T-cell (primary cell): ENCODE results near the gene PPP4C. TPM values are rescaled to one million over a fixed set of nuclear protein-coding genes. Genes with fewer than 3 reads are reported as not detected.
A peak's percentile ranks its signal among the peaks of the same experiment; 100 is the strongest.

ENCODE experiments used
- ATAC-seq, 4 experiments: fragments of 200-7000 bp in 3 of 4; fragments of 150-1000 bp in 1 of 4; cut with Tn5 transposase; replicated peaks in 1 of 4; 1 replicate in 3 of 4; 2 replicates in 1 of 4; pipeline ENCODE4 v1.10.0; 2021; ENCODE audit warnings: moderate library complexity in 3 of 4, mild to moderate bottlenecking in 2 of 4, moderate number of reproducible peaks in 1 of 4
- CTCF ChIA-PET, 2 donors: fragments of 300-600 bp; sonication (Branson Sonifier 250); formaldehyde crosslinking; loops; one replicate each; lab custom pipeline; 2022; ENCODE audit warnings: antibody characterized with exemption in 2 of 2; lab: Charles Lee
- POLR2A ChIA-PET, 2 donors: fragments of 300-600 bp; sonication (Branson Sonifier 250); formaldehyde crosslinking; loops; one replicate each; lab custom pipeline; 2022; ENCODE audit warnings: antibody characterized with exemption in 2 of 2; lab: Charles Lee
- DNase-seq, 35 experiments: peaks; one replicate each; pipeline versions ENCODE4 v3.0.0 to v3.0.0-alpha.2; 2013 to 2023
- H3K27ac ChIP-seq: one replicate; pipeline ENCODE4 v1.5.1; 2013; ENCODE audit warnings: low read length
- H3K27me3 ChIP-seq, 2 experiments: replicated peaks in 1 of 2; 1 replicate in 1 of 2; 2 replicates in 1 of 2; pipeline versions ENCODE4 v1.6.1 to v1.7.0; 2013; ENCODE audit warnings: low read length in 1 of 2, mixed read lengths in 1 of 2; ENCODE audit not compliant: control insufficient read depth in 2 of 2, insufficient read depth in 2 of 2; ENCODE audit errors: extremely low read depth in 1 of 2
- H3K36me3 ChIP-seq, 2 donors: 1 replicate in 1 of 2; 2 replicates in 1 of 2; pipeline versions ENCODE4 v1.6.1 to v1.7.0; 2013; ENCODE audit warnings: low read length in 1 of 2; ENCODE audit not compliant: control insufficient read depth in 2 of 2, insufficient read depth in 1 of 2; ENCODE audit errors: extremely low read depth in 1 of 2
- H3K4me1 ChIP-seq, 2 experiments: 1 replicate in 1 of 2; 2 replicates in 1 of 2; pipeline versions ENCODE4 v1.6.1 to v1.7.0; 2013; ENCODE audit warnings: low read length in 2 of 2, mixed read lengths in 1 of 2; ENCODE audit not compliant: insufficient read depth in 2 of 2, control insufficient read depth in 1 of 2; ENCODE audit errors: extremely low read depth in 1 of 2
- H3K4me3 ChIP-seq, 2 donors: 1 replicate in 1 of 2; 2 replicates in 1 of 2; pipeline versions ENCODE4 v1.5.1 to v1.7.0; 2013; ENCODE audit warnings: mild to moderate bottlenecking in 2 of 2, low read length in 1 of 2, moderate library complexity in 1 of 2; ENCODE audit not compliant: control insufficient read depth in 1 of 2; ENCODE audit errors: extremely low read depth in 1 of 2
- H3K9me3 ChIP-seq: 2 replicates; pipeline ENCODE4 v1.7.0; 2013
- H3K27ac Mint-ChIP-seq, 2 donors: one replicate each; pipeline ENCODE4 v1.8.0; 2020 to 2021; ENCODE audit warnings: mild to moderate bottlenecking in 2 of 2, mixed read lengths in 2 of 2
- H3K27me3 Mint-ChIP-seq, 2 donors: one replicate each; pipeline ENCODE4 v1.8.0; 2021 to 2022; ENCODE audit warnings: mixed read lengths in 2 of 2
- H3K36me3 Mint-ChIP-seq: one replicate; pipeline ENCODE4 v1.8.0; 2021; ENCODE audit warnings: mixed read lengths
- H3K4me1 Mint-ChIP-seq, 3 donors: one replicate each; pipeline ENCODE4 v1.8.0; 2020 to 2022; ENCODE audit warnings: mixed read lengths in 3 of 3, mild to moderate bottlenecking in 1 of 3
- H3K4me3 Mint-ChIP-seq, 3 donors: one replicate each; pipeline ENCODE4 v1.8.0; 2020 to 2022; ENCODE audit warnings: mild to moderate bottlenecking in 3 of 3, mixed read lengths in 3 of 3, moderate library complexity in 3 of 3
- H3K9me3 Mint-ChIP-seq, 3 donors: one replicate each; pipeline ENCODE4 v1.8.0; 2020 to 2022; ENCODE audit warnings: mixed read lengths in 3 of 3
- whole genome bisulfite sequencing: methylation state at CpG from one replicate; pipeline ENCODE4 v1.1.5; 2013; ENCODE audit warnings: missing lambda C conversion rate; ENCODE audit not compliant: insufficient coverage; 5-methylcytosine and 5-hydroxymethylcytosine counted together
- total RNA-seq, 35 experiments: library from RNA in 6 of 35; stranded (reverse) in 6 of 35; fragments of 120-200 nt in 1 of 35; gene quantifications; one replicate each; pipeline versions ENCODE4 v1.2.1 to v1.2.4 and lab custom pipeline; 2013 to 2026

The PPP4C gene
- total RNA-seq, 5 donors from 2014 or later (not counting 1 experiment from before 2014, with no cell fraction given) = 71.2 to 110 (median 97.9) TPM

GRCh38 chr16:30096105-30096861 lies 20.5 kb downstream of the PPP4C start, which contains the start of gene YPEL3:
Gene YPEL3 (minus strand): TSS chr16:30096213. CDS start chr16:30095482, 731 bp downstream.
- H3K27ac Mint-ChIP-seq = peak within 1 kb of the TSS; percentile 93 to 95
- peaks cover 26 to 53% of the 10 kb centered on the region in 2 experiments for H3K4me1 ChIP-seq
- H3K36me3 Mint-ChIP-seq = peaks cover 33% of the 10 kb centered on the region
- ChIA-PET POLR2A (no interaction called here), CTCF (interaction anchor here in 1 of 2 donors (0.5 kb wide), 1 partner anchor 806 kb away, joined by 7 read pairs; no protein-coding TSS in a partner anchor)
- ATAC-seq = peak; percentile 69 to 76 (median 72)
- H3K4me1 Mint-ChIP-seq = peaks cover 30 to 34% (median 34%) of the 10 kb centered on the region in 3 donors
- peak within 1 kb of the TSS; percentile 87 to 93 (median 88) for H3K4me3 Mint-ChIP-seq
- H3K9me3 Mint-ChIP-seq = peaks cover 5 to 20% (median 19%) of the 10 kb centered on the region in 3 donors
- H3K27me3 Mint-ChIP-seq = no peaks in the 10 kb centered on the region
- peak; percentile 74 to 92 (median 86) for DNase-seq
- peak within 1 kb of the TSS; percentile 88 for H3K27ac ChIP-seq
- H3K36me3 ChIP-seq = peaks cover 6 to 19% of the 10 kb centered on the region in 2 donors
- peak within 1 kb of the TSS; percentile 62 to 79 for H3K4me3 ChIP-seq
- H3K9me3 ChIP-seq = peaks cover 3% of the 10 kb centered on the region
- 11% methylated on average over 74 of the region's 77 CpGs for WGBS
- peaks cover 0 to 2% of the 10 kb centered on the region in 2 experiments for H3K27me3 ChIP-seq

GRCh38 chr16:30096862-30097563 lies 21.2 kb downstream of the PPP4C start:
- ChIA-PET CTCF (no interaction called here), POLR2A (no interaction called here)
- Histone ChIP-seq H3K9me3 (peaks cover 3% of the 10 kb centered on the region), H3K27ac (peak overlapping the region; percentile 88), H3K4me3 (no peak overlapping the region), H3K27me3 (peaks cover 0 to 2% of the 10 kb centered on the region in 2 experiments), H3K4me1 (peaks cover 26 to 47% of the 10 kb centered on the region in 2 experiments), H3K36me3 (peaks cover 6 to 19% of the 10 kb centered on the region in 2 donors)
- Mint-ChIP-seq H3K4me1 (peaks cover 24 to 29% (median 26%) of the 10 kb centered on the region in 3 donors), H3K27ac (peak overlapping the region; percentile 89 to 92), H3K36me3 (peaks cover 33% of the 10 kb centered on the region), H3K4me3 (peak overlapping the region; percentile 67 to 80 (median 71)), H3K9me3 (peaks cover 5 to 20% (median 19%) of the 10 kb centered on the region in 3 donors), H3K27me3 (no peaks in the 10 kb centered on the region)
- ATAC-seq = no peak
- DNase-seq = peak in 8 of 35 experiments; percentile 11 to 43 (median 32)
- 98% methylated on average over 10 of the region's 18 CpGs for WGBS

- no peak overlapping the region for H3K4me3 ChIP-seq
- H3K27me3 ChIP-seq = no peaks in the 10 kb centered on the region
- 84% methylated on average over 4 of the region's 4 CpGs for WGBS
- ChIA-PET POLR2A (no interaction called here), CTCF (interaction anchor here in 1 of 2 donors (0.5 kb wide), 1 partner anchor 300 kb away, joined by 3 read pairs; no protein-coding TSS in a partner anchor)
- peaks cover 0 to 2% (median 0%) of the 10 kb centered on the region in 3 donors for H3K4me1 Mint-ChIP-seq
- H3K36me3 ChIP-seq = peaks cover under 1 to 22% of the 10 kb centered on the region in 2 donors
- peaks cover 3% of the 10 kb centered on the region for H3K9me3 ChIP-seq
- peaks cover 17% of the 10 kb centered on the region for H3K36me3 Mint-ChIP-seq
- H3K9me3 Mint-ChIP-seq = no peaks in the 10 kb centered on the region
- ATAC-seq = no peak
- no peaks in the 10 kb centered on the region for H3K27me3 Mint-ChIP-seq
- peak overlapping the region in 1 of 2 donors; percentile 24 for H3K27ac Mint-ChIP-seq
- H3K27ac ChIP-seq = no peak overlapping the region
- H3K4me3 Mint-ChIP-seq = no peak overlapping the region
- H3K4me1 ChIP-seq = no peaks in the 10 kb centered on the region
- DNase-seq = no peak
Measured at GRCh38 chr16:30104090-30104489, 28.3 kb downstream of the PPP4C start.

GRCh38 chr16:30104492-30104891 lies 28.7 kb downstream of the PPP4C start:
- Histone ChIP-seq H3K27ac (no peak overlapping the region), H3K9me3 (peaks cover 3% of the 10 kb centered on the region), H3K36me3 (peaks cover 4 to 23% of the 10 kb centered on the region in 2 donors), H3K4me1 (no peaks in the 10 kb centered on the region), H3K4me3 (no peak overlapping the region), H3K27me3 (no peaks in the 10 kb centered on the region)
- CTCF ChIA-PET = no interaction called here
- Mint-ChIP-seq H3K36me3 (peaks cover 17% of the 10 kb centered on the region), H3K4me3 (no peak overlapping the region), H3K4me1 (peaks cover 0 to 2% (median 0%) of the 10 kb centered on the region in 3 donors), H3K27me3 (no peaks in the 10 kb centered on the region), H3K9me3 (no peaks in the 10 kb centered on the region), H3K27ac (peak overlapping the region in 1 of 2 donors; percentile 24)
- no peak for ATAC-seq
- no peak for DNase-seq
- POLR2A ChIA-PET = no interaction called here
- WGBS = 97% methylated on average over 6 of the region's 6 CpGs

GRCh38 chr16:30108059-30108850 lies 32.5 kb downstream of the PPP4C start:
- H3K4me3 Mint-ChIP-seq = no peak overlapping the region
- peaks cover 0 to 10% of the 10 kb centered on the region in 2 experiments for H3K4me1 ChIP-seq
- 100% methylated on average over 2 of the region's 15 CpGs for WGBS

More at GRCh38 chr16:30108059-30108850, 32.5 kb downstream of the PPP4C start:
- CTCF ChIA-PET = no interaction called here
- no peak overlapping the region for H3K27ac ChIP-seq
- no peak overlapping the region for H3K4me3 ChIP-seq
- Mint-ChIP-seq H3K36me3 (peaks cover 22% of the 10 kb centered on the region), H3K27ac (no peak overlapping the region), H3K4me1 (peaks cover 0 to 9% (median 8%) of the 10 kb centered on the region in 3 donors), H3K9me3 (no peaks in the 10 kb centered on the region), H3K27me3 (no peaks in the 10 kb centered on the region)
- no peaks in the 10 kb centered on the region for H3K9me3 ChIP-seq
- H3K27me3 ChIP-seq = no peaks in the 10 kb centered on the region
- no peak for DNase-seq
- H3K36me3 ChIP-seq = peaks cover 12 to 32% of the 10 kb centered on the region in 2 donors
- POLR2A ChIA-PET = no interaction called here
- ATAC-seq = no peak
